DMS79 treated with DMSO at 0.1 percent for 48 hours (cell line): ENCODE results near the gene GAB3.
"Not testable (repeated sequence)": the region's sequence is repeated elsewhere in the genome, so short reads cannot be mapped to it uniquely, and the experiment has no call there.

Experiments used
- DNase-seq: peaks from one replicate; lab custom pipeline; 2025; lab: John Stamatoyannopoulos, UW

GAB3 gene

GRCh38 chrX:154655786-154656185 lies 95.1 kb downstream of the GAB3 start:
- no peak for DNase-seq

GRCh38 chrX:154655346-154655745 lies 95.5 kb downstream of the GAB3 start:
- DNase-seq: no peak

- DNase-seq: no peak
These were observed 96.0 kb downstream of the GAB3 start for GRCh38 chrX:154654925-154655324.

GRCh38 chrX:154654372-154654771 lies 96.5 kb downstream of the GAB3 start:
- no peak for DNase-seq

GRCh38 chrX:154653413-154653812 lies 97.5 kb downstream of the GAB3 start, which contains the start of gene CTAG2:
CTAG2 (minus strand) TSS chrX:154653579; CDS start chrX:154653515, 64 bp downstream.
- DNase-seq: not testable (repeated sequence)

- no peak for DNase-seq
These were observed 97.9 kb downstream of the GAB3 start for GRCh38 chrX:154653048-154653401.

- no peak for DNase-seq
These were observed 98.4 kb downstream of the GAB3 start for GRCh38 chrX:154652311-154653047.

- no peak for DNase-seq
These were observed 100.7 kb downstream of the GAB3 start for GRCh38 chrX:154650221-154650510.

GRCh38 chrX:154649503-154650220 lies 101.2 kb downstream of the GAB3 start:
- no peak for DNase-seq

- DNase-seq: peak; percentile 2
These were observed 101.9 kb downstream of the GAB3 start for GRCh38 chrX:154648931-154649330.

GRCh38 chrX:154645745-154646378 lies 105.0 kb downstream of the GAB3 start:
- DNase-seq: not testable (repeated sequence)

GRCh38 chrX:154643708-154644107 lies 107.2 kb downstream of the GAB3 start:
- DNase-seq: not testable (repeated sequence)

- not testable (repeated sequence) for DNase-seq
These were observed 109.1 kb downstream of the GAB3 start for GRCh38 chrX:154641740-154642139.

- not testable (repeated sequence) for DNase-seq
These were observed 117.2 kb downstream of the GAB3 start for GRCh38 chrX:154633661-154634060.

GRCh38 chrX:154630949-154631348 lies 119.9 kb downstream of the GAB3 start:
- not testable (repeated sequence) for DNase-seq

GRCh38 chrX:154628960-154629359 lies 121.9 kb downstream of the GAB3 start:
- DNase-seq: not testable (repeated sequence)
